GM12801 (cell line): ENCODE results near the gene SLC35G1.

Experiments used
- TF ChIP-seq, protein P1 (sequence below): IDR thresholded peaks from one replicate; pipeline ENCODE4 v1.5.1; 2011; ENCODE audit warnings: control low read depth; ENCODE audit not compliant: insufficient read length; ENCODE audit errors: extremely low read depth

SLC35G1 gene, protein sequence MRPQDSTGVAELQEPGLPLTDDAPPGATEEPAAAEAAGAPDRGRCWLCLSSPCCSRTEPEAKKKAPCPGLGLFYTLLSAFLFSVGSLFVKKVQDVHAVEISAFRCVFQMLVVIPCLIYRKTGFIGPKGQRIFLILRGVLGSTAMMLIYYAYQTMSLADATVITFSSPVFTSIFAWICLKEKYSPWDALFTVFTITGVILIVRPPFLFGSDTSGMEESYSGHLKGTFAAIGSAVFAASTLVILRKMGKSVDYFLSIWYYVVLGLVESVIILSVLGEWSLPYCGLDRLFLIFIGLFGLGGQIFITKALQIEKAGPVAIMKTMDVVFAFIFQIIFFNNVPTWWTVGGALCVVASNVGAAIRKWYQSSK

DNA sequence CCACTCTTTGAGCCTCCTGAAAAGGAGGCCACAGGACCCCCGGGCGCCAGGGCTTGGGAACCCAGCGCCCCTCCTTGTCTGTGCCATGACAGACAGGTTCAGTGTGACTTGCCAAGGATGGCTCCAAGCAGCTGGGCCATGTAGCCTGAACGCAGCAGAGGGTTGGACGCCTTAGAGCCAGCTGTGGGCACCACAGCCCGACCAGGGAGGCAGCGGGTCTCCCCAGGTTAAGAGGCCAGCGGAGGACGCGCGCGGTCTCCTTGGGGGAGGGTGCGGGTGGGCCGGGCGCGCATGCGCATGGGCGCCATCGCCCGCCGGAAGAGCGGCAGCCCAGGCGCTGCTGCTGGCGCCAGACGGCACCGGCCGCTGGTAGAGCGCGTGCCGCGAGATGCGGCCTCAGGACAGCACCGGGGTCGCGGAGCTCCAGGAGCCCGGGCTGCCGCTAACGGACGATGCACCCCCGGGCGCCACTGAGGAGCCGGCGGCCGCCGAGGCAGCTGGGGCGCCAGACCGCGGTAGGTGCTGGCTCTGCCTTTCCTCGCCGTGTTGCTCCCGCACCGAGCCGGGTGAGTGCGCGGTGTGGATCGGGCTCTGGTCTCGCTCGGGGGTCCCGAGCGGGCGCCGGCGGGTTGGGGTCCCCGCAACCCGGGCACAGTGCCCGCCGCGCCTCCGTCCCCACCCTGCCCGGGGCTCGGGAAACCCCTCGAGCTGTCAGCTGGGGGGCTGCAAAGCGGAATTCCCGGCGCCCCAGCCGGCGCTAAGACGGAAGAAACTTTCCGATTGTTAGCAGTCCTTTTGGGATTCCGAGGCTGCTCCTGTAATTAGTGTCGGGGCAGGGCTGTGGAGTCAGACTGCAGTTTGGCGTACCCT, at the start of gene SLC35G1:
SLC35G1 (plus strand) TSS at position 333 of the 870 bp plus-strand sequence; CDS start at position 389, 56 bp downstream.
- TF ChIP-seq, protein P1, sequence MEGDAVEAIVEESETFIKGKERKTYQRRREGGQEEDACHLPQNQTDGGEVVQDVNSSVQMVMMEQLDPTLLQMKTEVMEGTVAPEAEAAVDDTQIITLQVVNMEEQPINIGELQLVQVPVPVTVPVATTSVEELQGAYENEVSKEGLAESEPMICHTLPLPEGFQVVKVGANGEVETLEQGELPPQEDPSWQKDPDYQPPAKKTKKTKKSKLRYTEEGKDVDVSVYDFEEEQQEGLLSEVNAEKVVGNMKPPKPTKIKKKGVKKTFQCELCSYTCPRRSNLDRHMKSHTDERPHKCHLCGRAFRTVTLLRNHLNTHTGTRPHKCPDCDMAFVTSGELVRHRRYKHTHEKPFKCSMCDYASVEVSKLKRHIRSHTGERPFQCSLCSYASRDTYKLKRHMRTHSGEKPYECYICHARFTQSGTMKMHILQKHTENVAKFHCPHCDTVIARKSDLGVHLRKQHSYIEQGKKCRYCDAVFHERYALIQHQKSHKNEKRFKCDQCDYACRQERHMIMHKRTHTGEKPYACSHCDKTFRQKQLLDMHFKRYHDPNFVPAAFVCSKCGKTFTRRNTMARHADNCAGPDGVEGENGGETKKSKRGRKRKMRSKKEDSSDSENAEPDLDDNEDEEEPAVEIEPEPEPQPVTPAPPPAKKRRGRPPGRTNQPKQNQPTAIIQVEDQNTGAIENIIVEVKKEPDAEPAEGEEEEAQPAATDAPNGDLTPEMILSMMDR = no peak

DNA sequence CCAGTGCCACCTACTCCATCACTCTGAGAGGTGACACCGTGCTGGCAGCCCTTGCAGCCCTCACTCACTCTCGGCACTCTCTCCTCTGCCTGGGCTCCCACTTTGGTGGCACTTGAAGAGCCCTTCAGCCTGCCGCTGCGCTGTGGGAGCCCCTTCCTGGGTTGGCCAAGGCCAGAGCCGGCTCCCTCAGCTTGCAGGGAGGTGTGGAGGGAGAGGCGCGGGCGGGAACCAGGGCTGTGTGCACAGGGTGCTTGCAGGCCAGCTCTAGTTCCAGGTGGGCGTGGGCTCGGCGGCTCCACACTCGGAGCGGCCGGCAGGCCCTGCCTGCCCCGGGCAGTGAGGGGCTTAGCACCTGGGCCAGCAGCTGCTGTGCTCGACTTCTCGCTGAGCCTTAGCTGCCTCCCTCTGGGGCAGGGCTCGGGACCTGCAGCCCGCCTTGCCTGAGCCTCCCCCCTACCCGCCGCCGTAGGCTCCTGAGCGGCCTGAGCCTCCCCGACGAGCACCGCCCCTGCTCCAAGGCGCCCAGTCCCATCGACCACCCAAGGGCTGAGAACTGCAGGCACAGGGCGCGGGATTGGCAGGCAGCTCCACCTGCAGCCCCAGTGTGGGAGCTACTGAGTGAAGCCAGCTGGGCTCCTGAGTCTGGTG, 48.7 kb upstream of the SLC35G1 start:
- TF ChIP-seq, protein P1 = no peak

DNA sequence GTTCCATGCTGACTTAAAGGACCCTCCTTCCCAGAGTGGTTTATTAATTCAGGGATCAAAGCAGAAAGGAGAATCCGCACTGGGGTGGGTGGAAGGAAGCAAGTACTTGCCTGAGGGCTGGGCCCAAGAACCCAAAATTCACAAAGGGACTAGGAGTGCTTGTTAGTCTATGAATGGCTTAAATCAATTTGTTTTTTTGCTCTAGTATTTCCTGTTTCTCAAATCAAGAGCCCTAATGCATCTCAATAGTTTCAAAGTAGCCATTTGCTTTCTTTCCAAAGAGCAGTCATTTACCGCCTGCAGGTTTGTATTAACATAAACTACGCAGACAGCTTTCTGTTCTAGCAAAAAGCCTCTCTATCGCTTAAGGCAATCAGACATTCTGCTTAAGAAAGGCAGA, 44.2 kb upstream of the SLC35G1 start:
- TF ChIP-seq, protein P1 = no peak

DNA sequence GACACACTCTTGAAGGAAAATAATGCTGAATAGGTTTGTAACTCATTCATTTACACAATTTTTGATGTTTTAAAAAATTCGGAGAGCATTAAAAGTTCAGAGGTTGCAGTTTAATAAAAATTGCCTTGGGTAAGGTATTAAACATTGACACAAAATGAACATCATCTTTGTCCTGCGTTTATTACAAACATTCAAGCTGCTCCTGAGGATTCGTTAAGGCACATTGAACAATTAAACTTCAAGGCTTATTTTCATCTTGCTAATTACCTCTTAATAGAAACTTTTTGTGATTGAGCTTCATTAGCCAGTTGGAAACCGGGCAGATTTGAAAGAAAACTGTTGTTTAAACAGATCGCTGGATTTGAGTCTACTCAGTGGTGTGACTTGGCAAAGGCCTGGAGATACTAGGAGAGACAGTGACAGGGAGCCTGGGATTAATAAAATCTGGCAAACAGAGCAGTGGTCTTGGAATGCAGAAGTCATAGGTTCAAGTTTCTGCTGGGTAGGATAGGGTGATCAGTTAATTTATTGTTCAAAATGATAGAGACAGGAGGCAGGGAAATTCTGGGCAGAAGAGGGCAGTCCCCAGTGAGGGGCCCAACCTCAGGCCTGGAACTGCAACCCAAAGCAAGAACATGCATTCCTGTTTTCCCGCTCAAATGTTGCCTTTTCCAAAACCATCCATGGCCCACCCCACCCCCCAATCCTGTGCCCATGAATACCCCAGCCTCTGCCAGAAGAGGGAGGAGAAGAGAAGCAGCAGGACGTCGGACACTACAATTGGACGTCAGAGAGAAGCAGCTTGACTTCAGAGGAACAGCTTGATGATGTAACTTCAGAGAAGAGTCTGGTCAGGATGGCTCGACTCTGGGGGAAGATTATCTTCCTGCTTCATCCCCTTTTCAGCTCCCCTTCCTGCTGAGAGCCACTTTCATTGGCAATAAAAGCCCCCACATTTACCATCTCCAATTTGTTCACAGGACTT, 43.5 kb upstream of the SLC35G1 start:
- TF ChIP-seq, protein P1 = no peak

DNA sequence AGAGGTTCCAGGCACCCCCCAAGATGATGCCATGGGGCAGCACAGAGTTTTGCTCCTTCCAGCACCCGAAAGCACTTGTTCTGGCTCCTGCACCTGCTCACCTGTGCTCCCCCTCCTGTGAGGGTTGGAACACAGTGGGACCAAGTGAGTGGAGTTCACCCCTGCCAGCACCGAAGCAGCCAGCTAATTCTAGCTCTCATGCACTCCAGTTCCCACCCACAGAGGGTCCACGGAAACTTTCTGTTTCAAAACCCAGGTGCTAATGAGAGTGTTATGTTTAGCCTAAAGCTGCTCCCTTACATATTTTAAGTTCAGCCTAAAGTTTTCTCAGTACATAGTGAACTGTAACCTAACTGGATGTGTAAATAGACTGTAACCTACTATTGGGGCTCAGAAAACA, 42.6 kb upstream of the SLC35G1 start:
- TF ChIP-seq, protein P1 = no peak

DNA sequence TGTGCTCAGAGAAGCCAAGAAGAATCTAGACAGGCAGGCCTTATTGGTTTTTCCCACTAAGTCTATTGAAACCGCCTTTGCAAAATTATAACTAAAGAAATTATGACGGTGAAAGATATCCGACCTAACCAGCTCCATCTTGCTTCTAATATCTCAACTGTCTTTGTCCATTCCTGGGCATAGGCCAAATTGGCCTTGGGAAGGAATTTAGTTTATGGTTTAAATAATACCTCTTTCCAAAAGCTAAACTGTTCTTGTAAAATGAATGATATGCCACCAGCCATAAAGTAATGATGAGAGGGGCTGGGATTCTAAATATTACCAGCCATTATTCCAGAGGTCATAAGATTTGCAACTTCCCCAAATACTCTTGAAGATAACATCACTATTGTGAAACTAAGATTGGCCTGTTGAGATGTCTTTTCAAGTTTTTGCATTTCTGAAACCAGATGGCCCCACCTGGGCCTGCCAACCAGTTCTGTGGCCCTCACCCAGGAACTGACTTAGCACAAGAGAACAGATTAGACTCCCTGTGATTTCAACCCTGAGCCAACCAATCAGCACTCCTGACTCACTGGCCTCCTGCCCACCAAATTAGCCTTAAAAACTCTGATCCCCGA, 41.2 kb upstream of the SLC35G1 start:
- TF ChIP-seq, protein P1 = no peak
